Astrocyte of the spinal cord (primary cell): ENCODE data around the gene KIF26B.

Source experiments
- DNase-seq: peaks from one replicate; pipeline ENCODE4 v3.0.0; 2011; ENCODE audit warnings: low read depth, low spot score
- H3K4me3 ChIP-seq: 2 replicates; pipeline ENCODE4 v1.5.1; 2011; ENCODE audit warnings: low read depth, mild to moderate bottlenecking, low read length, moderate library complexity
- in situ Hi-C: cut with HindIII; loops from 2 replicates; pipeline ENCODE4 v1.10.0; 2017; ENCODE audit warnings: low sequenced_read_pairs
- TF ChIP-seq, protein P1 (sequence below): IDR thresholded peaks from 2 replicates; pipeline ENCODE4 v1.5.1; 2012; ENCODE audit warnings: low read depth, mild to moderate bottlenecking, low read length, inconsistent platforms

KIF26B gene

DNA sequence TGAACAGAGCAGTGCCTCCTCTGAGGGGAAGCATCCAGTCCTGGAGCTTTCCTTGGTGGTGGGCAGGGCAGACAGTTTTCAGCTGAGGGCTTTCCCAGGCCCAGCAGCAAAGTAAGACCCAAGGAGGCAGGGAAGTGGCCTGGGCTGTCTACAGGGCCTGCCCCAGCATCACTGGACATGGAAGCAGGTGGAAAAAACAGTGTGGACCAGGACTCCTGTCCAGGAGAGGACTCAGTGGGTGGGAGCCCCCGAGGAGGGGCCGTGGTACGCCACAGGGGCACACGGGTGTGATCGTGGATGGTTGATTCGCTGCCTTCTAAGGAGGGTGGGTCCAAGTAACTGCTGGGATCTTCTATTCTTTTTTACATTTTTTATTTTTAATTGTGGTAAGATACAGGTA is 387.6 kb downstream of the KIF26B start:
- in situ Hi-C loops, result no loop called here
- H3K4me3 ChIP-seq, result no peak overlapping the region
- DNase-seq, result no peak
- TF ChIP-seq, protein P1, sequence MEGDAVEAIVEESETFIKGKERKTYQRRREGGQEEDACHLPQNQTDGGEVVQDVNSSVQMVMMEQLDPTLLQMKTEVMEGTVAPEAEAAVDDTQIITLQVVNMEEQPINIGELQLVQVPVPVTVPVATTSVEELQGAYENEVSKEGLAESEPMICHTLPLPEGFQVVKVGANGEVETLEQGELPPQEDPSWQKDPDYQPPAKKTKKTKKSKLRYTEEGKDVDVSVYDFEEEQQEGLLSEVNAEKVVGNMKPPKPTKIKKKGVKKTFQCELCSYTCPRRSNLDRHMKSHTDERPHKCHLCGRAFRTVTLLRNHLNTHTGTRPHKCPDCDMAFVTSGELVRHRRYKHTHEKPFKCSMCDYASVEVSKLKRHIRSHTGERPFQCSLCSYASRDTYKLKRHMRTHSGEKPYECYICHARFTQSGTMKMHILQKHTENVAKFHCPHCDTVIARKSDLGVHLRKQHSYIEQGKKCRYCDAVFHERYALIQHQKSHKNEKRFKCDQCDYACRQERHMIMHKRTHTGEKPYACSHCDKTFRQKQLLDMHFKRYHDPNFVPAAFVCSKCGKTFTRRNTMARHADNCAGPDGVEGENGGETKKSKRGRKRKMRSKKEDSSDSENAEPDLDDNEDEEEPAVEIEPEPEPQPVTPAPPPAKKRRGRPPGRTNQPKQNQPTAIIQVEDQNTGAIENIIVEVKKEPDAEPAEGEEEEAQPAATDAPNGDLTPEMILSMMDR, result no peak

DNA sequence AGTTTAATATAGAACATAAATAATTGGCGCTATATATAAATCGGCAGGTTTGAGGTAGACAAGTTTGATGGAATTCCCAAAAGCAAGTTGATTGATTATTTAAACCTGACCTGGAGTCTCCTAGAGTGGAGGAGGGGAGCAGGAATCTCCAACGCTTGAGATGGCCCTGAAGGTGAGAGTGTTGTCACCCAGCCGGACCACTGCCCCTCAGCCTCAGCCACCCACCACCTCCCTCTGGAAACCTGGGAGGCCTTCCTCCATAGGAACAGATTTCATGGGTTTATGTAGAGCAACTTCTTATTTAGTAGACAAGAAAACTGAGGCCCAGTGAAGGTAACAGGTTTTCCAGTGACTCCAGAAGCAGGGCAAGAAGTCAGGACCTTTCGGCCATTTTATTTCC is 389.5 kb downstream of the KIF26B start:
- TF ChIP-seq, protein P1, result no peak
- in situ Hi-C loops, result no loop called here
- DNase-seq, result no peak
- H3K4me3 ChIP-seq, result no peak overlapping the region

DNA sequence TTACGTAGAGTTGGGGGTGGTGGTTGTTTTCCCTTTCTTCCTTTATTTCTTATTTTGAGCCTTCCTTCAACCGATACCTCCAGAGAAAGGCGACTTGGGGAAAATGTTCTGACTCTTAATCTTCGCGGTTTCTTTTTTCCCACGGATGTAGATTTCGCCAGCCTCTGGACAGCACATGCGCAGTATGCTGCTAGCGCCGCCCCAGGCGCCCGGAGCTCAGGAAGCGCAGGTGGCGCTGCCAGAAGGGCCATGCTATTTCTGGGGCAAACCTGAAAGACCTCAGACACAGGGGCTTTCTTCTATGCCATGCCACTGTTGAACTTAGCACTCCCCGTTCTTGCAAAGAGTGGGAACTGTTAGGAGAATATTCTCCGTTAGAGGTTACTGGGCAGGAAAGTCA is 392.1 kb downstream of the KIF26B start:
- no peak for DNase-seq
- in situ Hi-C loops, result no loop called here
- H3K4me3 ChIP-seq, result no peak overlapping the region
- TF ChIP-seq, protein P1, result no peak

DNA sequence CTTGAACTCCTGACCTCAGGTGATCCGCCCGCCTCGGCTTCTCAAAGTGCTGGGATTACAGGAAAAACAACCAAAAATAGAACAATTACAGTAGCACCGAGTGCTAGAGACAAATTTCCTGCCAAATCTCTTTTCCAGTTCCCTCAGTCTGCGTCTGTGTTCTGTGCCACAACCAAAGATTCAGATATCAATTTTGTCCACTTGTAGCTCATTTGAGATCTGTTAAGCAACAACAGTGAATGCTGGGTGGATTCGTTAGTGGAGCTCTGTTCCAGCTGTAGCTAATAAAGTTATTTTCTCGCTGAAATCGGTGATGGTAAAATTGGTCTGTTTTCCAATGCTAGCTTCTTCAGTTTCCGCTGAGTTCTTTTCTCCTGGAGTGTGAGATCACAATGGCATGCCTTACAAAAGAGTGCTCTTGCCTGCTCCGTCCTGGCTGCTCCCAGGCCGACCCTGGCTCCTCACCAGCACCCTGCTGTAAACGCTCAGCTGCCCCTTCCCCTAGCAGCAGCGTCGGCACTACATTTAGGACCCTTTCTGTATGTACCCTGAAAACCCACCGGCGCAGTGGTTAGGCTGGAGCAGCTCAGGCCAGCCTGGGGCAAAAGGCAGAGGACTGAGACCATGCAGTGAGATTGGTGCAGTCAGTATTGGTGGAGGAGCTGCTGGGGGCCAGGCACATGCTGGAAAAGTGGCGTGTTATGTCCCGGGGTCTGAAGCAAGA is 395.4 kb downstream of the KIF26B start:
- TF ChIP-seq, protein P1, result no peak

DNA sequence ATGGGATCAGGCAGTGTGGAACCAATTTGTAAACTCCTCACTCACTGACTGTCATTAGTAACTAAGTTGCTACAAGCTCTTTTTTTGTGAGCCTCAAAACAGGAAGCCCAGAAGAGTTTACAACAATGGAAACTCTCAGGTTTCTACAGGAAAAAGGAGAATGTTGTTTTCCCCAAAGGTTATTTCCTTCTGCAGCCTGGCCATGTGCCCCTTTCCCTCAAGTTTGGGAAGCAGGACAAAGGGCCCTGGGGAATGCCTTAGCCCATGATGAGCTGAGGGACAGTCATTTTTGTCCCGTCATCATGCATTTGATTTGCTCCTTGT is 395.9 kb downstream of the KIF26B start:
- in situ Hi-C loops, result no loop called here
- no peak for DNase-seq
- no peak overlapping the region for H3K4me3 ChIP-seq
- TF ChIP-seq, protein P1, result no peak

More for the DNA sequence above, 395.4 kb downstream of the KIF26B start:
- DNase-seq, result no peak
- in situ Hi-C loops, result no loop called here
- H3K4me3 ChIP-seq, result no peak overlapping the region

DNA sequence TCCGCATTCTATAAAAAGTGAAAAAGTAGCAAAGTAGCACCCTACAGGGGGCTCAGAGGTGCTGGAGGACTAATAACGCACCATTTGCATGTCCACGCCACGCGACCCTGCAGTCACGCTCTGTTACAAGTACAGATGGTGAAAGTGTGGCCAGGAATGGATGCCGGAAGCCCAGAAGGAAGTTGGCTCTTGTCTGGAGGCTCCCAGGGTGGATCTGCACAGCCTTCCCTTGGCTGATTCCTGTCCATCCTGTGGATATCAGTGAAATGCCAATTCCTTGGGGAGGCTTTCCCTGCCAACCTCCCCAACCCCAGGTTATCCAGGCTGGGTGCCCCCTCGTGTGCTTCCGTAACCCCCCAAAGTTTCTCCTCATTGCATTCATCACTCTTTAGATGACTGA is 396.8 kb downstream of the KIF26B start:
- DNase-seq, result no peak
- no peak overlapping the region for H3K4me3 ChIP-seq
- TF ChIP-seq, protein P1, result no peak
- in situ Hi-C loops, result no loop called here
